HG02610 (cell line): ENCODE results near the gene THOC5.
"Not testable (repeated sequence)": the region's sequence is repeated elsewhere in the genome, so short reads cannot be mapped to it uniquely, and the experiment has no call there.

Experiments
- ATAC-seq: cut with Tn5 transposase; IDR thresholded peaks from one replicate; pipeline ENCODE4 v1.9.1; 2021; ENCODE audit warnings: mild to moderate bottlenecking, moderate library complexity; ENCODE audit not compliant: unreplicated experiment

The THOC5 gene

DNA sequence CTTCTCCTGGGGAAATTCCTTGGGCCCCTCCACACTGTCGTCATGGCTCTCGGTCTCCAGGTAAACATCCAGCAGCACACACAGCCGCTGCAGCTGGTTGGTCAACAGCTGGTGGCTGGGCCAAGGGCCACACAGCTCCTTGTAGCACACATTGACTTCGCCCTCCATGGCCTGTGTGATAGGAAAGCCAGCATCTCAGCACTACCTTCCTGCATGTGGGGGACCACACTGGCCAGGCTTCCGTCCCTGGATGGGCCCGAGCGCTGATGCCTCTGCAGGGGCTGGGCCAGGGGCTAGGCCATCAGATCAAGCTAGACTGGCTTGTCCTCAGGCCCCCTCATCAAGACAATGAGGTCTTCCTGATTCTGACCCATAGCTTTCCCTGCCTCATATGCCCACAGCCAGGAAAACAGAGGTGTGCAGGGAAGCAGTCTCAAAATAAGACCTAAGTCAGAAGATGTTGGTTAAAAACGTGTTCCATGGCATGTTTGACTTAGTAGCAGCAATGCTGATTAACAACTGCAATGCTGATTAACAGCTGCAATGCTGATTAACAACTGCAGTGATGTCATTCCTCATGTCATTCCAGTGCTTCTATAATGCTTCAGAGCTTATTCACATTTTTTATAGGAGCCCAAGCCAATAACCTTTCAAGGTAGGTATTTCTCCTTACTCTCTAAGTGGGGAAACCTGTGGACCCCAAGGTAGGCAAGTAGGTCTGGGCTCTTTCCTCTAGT lies 42.3 kb downstream of the THOC5 start:
- no peak for ATAC-seq

- no peak for ATAC-seq
These were observed 43.0 kb downstream of the THOC5 start for GRCh38 chr22:29510542-29510941.

GRCh38 chr22:29509815-29510214 lies 43.7 kb downstream of the THOC5 start:
- no peak for ATAC-seq

DNA sequence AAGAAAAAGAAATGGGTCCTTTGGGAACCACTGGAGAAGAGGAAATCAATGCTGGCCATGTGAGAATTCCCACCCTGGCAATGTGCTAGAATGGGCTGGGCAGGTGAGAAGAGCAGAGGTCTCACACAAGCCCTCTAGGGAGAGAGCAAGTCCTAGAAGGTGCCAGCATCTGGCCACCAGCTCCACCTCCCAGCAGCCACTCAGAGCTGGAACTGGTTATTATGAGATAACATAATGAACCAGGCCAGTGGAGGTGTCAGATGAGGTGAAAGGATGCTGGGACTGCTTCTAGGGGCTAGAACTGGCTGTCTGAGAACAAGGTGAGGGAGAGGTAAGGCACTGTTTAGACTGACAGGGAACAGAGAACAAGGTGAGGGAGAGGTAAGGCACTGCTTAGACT lies 44.3 kb downstream of the THOC5 start:
- no peak for ATAC-seq

- ATAC-seq: no peak
These were observed 49.7 kb downstream of the THOC5 start for GRCh38 chr22:29503811-29504372.

- no peak for ATAC-seq
These were observed 53.7 kb downstream of the THOC5 start for GRCh38 chr22:29499852-29500251.

DNA sequence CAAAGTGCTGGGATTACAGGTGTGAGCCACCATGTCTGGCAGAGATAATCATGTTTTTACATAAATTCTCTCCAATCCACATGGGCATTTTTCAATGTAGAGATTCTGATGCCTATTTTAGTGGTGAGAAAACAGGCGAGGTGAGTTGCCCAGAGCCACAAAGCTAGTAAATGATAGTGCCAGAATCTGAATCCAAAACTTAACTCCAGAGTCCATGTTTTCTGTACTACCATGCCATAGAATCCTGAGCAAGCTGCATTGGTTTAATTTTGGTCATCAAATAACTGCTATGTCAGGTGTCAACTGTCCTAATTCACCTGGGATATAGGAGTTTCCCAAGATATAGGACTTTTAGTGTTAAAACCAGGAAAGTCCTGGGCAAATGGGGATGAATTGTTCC lies 59.9 kb downstream of the THOC5 start:
- no peak for ATAC-seq

- ATAC-seq: no peak
These were observed 62.5 kb downstream of the THOC5 start for GRCh38 chr22:29491012-29491411.

- ATAC-seq: not testable (repeated sequence)
These were observed 64.3 kb downstream of the THOC5 start for GRCh38 chr22:29489127-29489780.

DNA sequence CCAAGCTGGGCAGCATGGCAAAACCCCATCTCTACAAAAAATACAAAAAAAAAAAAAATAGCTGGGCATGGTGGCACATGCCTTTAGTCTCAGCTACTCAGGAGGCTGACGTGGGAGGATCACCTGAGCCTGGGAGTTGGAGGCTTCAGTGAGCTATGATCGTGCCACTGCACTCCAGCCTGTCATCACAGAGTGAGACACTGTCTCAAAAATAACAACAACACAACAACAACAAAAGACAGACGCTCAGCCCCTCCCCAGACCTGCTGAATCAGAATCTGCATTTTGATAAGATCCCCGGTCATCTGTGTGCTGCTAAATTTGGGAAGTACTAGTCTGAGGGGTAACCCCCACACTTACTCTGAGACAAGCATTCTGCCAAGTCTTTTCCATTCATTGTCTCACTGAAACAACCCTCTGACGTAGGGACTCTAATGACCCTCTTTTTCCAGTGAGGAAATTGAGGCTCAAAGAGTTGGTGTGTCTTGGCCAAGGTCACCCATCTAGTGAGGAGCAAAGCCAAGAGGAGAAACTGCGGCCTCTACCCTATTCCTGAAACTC lies 66.1 kb downstream of the THOC5 start:
- ATAC-seq: no peak

GRCh38 chr22:29485448-29485847 lies 68.1 kb downstream of the THOC5 start:
- no peak for ATAC-seq

- no peak for ATAC-seq
These were observed 68.9 kb downstream of the THOC5 start for GRCh38 chr22:29484642-29485041.

- ATAC-seq: no peak
These were observed 70.3 kb downstream of the THOC5 start for GRCh38 chr22:29483254-29483653.

GRCh38 chr22:29482726-29483125 lies 70.8 kb downstream of the THOC5 start:
- no peak for ATAC-seq

DNA sequence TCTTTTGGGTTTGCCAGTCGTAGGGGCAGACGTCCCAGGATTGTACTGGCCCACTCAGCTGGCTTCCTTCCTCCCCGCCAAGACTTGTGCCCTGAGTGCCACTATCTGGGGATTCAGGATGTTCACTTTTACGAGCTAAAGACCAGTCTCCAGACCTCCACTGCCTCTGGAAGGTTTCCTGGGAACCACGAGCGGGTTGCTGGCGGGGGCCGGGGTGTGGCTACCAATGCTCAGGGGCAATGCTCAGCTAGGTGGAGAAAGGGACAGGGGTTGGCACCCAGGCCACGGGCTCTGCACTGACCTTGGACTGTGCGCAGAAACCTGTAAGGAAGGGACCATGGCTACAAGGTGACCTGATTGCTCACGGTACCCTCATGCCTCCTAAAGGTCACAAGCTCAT lies 71.3 kb downstream of the THOC5 start:
- ATAC-seq: no peak

DNA sequence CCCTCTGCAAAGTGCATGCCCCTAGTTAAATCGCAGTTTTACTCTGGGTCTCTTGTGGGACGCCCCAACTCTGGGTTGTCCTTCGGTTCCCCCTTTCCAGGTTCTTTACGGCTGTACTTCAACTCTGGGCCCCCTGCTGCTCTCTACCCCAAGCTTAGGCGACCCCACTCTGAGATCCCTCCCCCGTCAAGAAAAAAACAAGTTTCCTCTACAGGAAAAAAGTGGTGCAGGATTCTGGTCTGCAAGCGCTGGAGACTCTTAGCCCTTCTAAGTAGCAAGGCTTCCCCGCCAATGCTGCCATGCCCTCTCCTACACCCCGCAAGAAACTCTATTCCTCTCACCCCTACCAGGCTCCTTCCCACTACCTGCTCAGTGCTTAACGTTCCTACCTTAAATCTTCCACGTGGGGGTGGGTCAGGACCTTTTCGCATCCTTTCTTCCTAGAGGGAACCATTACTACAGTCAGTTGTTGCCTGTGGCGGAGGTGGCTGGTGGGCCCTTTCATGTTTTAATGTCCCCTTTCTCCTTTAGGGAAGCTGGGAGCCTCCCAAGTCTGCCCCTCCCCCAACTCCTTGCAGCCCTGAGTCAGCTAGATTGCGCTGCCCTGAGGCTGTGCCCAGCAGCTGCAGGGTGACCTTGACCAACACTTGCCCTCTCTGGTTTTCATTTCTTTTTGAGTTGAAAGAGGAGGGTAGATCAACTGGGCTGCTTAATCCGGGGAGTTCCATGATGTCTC lies 72.1 kb downstream of the THOC5 start:
- ATAC-seq: no peak

GRCh38 chr22:29480512-29481264 lies 72.9 kb downstream of the THOC5 start:
- ATAC-seq: no peak

GRCh38 chr22:29480262-29480511 lies 73.4 kb downstream of the THOC5 start:
- ATAC-seq: no peak

DNA sequence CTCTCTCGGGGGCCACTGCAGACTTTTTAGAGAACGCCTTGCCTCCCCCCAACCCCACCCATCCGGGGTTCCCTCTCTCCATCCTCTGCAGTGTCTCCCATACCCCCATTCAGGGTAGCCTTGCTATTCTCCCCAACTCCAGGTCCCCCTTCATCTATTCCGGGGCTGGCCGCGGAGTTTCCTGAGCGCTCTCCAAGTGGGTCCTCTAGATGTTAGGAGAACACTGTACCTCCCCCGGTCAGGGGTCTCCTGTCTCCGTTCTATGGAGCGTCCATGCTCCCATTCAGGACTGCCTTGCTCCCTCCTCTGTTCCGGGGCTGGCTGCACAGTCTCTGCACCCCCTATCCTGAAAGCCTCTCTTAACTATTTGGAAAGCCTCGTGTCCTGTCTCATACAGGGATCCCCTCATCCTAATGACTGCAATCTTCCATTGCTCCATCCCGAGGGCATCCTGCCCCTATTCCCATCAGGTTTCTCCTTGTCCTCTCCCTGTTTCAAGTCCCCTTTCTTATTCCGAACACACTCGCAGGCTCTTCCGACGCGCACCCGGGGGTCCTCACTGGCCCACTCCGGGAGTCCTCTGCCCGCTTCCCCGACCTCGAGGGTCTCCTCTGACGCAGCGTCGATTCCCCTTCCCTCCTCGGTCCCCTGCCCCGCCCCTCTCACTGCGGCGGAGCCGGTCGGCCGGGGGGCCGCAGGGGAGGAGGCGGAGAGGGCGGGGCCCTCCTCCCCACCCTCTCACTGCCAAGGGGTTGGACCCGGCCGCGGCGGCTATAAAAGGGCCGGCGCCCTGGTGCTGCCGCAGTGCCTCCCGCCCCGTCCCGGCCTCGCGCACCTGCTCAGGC lies 73.9 kb downstream of the THOC5 start, which contains the start of gene NEFH:
NEFH (plus strand) TSS at position 802 of the 845 bp plus-strand sequence. CDS start 45 bp downstream, outside the sequence.
- ATAC-seq: no peak
